ENCODE measurements around the gene FAM174A.
A peak's percentile ranks its signal among the peaks of the same experiment; 100 is the strongest.

Gene FAM174A

DNA sequence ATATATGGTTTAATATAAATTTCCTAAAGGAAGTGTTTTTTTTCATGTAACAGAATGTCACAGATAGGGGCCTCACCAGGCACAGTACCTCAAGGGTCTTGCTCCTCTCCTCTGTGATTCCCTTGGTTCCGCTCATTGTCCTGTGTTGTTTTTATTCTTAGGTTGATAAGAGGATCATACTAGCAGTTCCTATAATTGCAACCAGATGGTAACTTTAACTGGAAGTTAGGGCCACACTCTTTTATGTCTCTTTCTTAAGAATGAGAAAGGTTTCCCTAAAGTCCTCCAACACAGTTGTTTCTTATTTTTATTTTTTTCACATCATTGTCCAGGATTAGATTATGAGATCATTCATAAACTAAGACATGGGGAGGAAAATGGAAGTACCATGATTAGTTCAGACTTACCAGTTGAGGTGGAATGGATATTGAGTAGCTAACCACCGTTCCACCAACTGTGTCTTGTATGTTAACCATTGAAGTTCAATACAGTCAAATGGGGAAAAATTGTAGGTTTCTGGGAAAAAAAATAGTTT lies 41.1 kb downstream of the FAM174A start:
- DNase-seq (ENCODE audit: extremely low read depth, insufficient read length), result no peak
- Histone ChIP-seq H3K4me3 (replicated peaks; ENCODE audit: low read depth, low read length) (no peak overlapping the region), H3K36me3 (ENCODE audit: control insufficient read depth, insufficient read depth, low read length) (no peaks in the 10 kb centered on the region), H3K27me3 (replicated peaks; ENCODE audit: control insufficient read depth, insufficient read depth, low read length) (no peaks in the 10 kb centered on the region)
- TF ChIP-seq, protein P1, sequence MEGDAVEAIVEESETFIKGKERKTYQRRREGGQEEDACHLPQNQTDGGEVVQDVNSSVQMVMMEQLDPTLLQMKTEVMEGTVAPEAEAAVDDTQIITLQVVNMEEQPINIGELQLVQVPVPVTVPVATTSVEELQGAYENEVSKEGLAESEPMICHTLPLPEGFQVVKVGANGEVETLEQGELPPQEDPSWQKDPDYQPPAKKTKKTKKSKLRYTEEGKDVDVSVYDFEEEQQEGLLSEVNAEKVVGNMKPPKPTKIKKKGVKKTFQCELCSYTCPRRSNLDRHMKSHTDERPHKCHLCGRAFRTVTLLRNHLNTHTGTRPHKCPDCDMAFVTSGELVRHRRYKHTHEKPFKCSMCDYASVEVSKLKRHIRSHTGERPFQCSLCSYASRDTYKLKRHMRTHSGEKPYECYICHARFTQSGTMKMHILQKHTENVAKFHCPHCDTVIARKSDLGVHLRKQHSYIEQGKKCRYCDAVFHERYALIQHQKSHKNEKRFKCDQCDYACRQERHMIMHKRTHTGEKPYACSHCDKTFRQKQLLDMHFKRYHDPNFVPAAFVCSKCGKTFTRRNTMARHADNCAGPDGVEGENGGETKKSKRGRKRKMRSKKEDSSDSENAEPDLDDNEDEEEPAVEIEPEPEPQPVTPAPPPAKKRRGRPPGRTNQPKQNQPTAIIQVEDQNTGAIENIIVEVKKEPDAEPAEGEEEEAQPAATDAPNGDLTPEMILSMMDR (IDR thresholded peaks at IDR 0.05; ENCODE audit: insufficient read depth, low read length, poor library complexity, severe bottlenecking), result no peak

DNA sequence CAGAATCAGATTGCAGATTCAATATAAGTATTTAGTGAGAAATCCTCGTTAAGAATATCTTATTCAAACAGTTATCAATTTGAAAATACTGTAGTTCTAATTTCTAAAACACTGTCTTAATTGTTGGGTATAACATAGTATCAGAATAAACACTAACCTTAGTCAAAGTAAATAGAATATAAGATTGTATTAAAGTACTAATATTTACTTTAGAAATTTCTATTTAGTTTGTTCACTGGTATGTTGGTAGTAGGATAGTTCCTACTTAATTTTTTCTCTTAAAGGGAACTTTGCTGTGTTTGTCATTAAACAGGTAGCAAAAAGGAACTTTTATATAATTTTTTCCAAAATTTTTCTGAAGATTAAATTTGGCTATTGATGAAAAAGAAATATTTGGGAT lies 42.3 kb downstream of the FAM174A start:
- TF ChIP-seq, protein P1 (IDR thresholded peaks at IDR 0.05; ENCODE audit: insufficient read depth, low read length, poor library complexity, severe bottlenecking), result no peak

DNA sequence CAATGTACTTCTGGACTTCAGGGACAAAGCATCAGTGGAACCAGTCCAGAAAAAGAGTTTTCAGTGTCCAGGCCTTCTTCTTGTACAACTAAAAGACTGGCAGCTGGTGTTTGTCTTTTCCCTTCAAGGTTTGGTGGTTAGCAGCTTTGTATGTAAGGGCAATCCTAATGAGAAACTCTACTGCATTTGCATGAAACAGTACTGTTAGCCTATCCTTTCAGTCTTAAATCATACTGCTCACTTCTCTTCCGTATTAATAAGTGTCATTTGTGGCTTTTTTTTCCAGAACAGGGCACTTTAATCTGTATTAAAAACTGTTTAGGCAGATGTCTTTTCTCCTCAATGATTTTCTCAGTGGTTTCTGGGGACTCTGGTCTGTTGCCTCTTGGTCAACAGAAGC lies 48.9 kb downstream of the FAM174A start:
- H3K36me3 ChIP-seq (ENCODE audit: control insufficient read depth, insufficient read depth, low read length), result no peaks in the 10 kb centered on the region
- no peaks in the 10 kb centered on the region for H3K27me3 ChIP-seq (replicated peaks; ENCODE audit: control insufficient read depth, insufficient read depth, low read length)
- DNase-seq (ENCODE audit: extremely low read depth, insufficient read length), result peak; percentile 13
- no peak overlapping the region for H3K4me3 ChIP-seq (replicated peaks; ENCODE audit: low read depth, low read length)
- TF ChIP-seq, protein P1 (IDR thresholded peaks at IDR 0.05; ENCODE audit: insufficient read depth, low read length, poor library complexity, severe bottlenecking), result no peak

More for the DNA sequence above, 42.3 kb downstream of the FAM174A start:
- no peak overlapping the region for H3K4me3 ChIP-seq (replicated peaks; ENCODE audit: low read depth, low read length)
- no peaks in the 10 kb centered on the region for H3K36me3 ChIP-seq (ENCODE audit: control insufficient read depth, insufficient read depth, low read length)
- no peak for DNase-seq (ENCODE audit: extremely low read depth, insufficient read length)
- H3K27me3 ChIP-seq (replicated peaks; ENCODE audit: control insufficient read depth, insufficient read depth, low read length), result no peaks in the 10 kb centered on the region

DNA sequence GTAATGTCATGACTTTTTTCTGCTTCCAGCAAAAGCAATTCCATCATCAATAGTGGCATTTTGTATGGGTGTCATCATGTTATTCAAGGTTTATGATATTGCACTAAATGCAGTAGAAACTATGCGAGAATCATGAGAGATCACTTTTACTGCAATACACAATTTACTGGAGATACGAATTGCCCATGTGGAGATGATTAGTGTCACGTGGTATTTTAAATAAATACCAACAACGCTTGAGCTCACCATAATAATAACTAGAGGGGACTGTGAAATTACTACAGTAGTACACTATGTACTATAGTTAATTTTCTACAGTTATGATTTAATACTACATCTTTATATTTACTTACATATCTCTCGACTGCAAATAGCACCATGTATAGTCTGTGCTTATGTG lies 49.7 kb downstream of the FAM174A start:
- no peak for DNase-seq (ENCODE audit: extremely low read depth, insufficient read length)
- TF ChIP-seq, protein P1 (IDR thresholded peaks at IDR 0.05; ENCODE audit: insufficient read depth, low read length, poor library complexity, severe bottlenecking), result no peak

DNA sequence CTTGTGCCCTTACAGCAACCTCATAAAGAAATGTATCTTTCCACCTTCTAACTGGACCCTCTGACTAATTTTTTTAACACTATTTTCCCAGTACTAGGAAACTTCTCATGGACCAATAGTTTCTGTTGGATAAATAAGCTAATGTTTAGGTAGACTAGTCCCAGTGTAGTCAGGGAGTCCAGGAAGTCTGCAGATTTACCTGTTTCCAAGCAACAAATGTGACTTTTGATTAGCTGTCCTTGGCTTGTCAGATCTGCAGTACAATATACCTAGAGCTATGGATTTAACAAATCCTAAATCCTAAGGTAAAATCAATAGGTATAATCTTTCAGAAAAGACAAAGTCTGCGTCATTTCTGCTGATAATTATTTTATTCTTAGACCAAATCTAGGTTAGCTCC lies 55.7 kb downstream of the FAM174A start:
- H3K4me3 ChIP-seq (replicated peaks; ENCODE audit: low read depth, low read length), result no peak overlapping the region
- TF ChIP-seq, protein P1 (IDR thresholded peaks at IDR 0.05; ENCODE audit: insufficient read depth, low read length, poor library complexity, severe bottlenecking), result no peak
- H3K27me3 ChIP-seq (replicated peaks; ENCODE audit: control insufficient read depth, insufficient read depth, low read length), result no peaks in the 10 kb centered on the region
- H3K36me3 ChIP-seq (ENCODE audit: control insufficient read depth, insufficient read depth, low read length), result no peaks in the 10 kb centered on the region
- DNase-seq (ENCODE audit: extremely low read depth, insufficient read length), result no peak

More for the DNA sequence above, 49.7 kb downstream of the FAM174A start:
- Histone ChIP-seq H3K36me3 (ENCODE audit: control insufficient read depth, insufficient read depth, low read length) (no peaks in the 10 kb centered on the region), H3K4me3 (replicated peaks; ENCODE audit: low read depth, low read length) (no peak overlapping the region), H3K27me3 (replicated peaks; ENCODE audit: control insufficient read depth, insufficient read depth, low read length) (no peaks in the 10 kb centered on the region)

All from GM06990 (cell line).